LNCAP (cell line): ENCODE data around the gene EMILIN1.

Source experiments
- TF ChIP-seq, protein P1 (sequence below): fragments of 450-650 bp; IDR thresholded peaks from 2 replicates; pipeline ENCODE4 v1.5.1; 2017; ENCODE audit warnings: mild to moderate bottlenecking

The EMILIN1 gene

DNA sequence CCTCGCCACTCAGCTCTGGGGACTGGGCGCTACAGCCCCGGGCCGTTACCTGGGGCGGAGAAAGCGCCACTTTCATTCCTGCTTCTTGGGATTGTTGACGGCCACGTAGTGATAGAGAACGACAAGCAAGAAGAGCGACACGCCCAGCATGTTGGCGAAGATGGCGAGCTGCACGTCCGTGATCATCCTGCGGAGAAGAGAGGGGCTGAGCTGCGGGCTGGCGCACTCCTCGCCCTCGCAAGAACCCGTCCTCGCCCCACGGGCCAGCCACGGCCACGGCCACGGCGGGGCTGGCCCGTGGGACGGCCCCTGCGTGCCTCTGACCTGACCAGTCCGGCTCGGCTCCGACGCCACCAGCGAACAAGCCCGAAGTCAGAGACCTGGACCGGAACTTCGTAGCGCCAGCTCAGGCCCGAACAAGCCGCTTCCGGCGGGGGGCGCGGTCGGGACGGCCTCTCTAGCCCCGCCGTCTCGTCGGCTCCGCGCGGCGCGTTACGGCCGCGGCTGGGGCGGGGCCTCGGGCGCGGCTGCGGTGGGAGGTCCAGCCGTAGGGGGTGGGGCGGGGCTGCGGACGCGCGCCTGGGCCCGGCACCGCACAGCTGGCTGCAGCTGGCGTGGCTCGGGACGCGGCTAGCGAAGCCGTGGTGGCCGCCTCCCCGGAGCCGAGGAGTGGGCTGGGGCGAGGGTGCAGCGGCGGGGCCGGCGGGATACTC lies 7.0 kb upstream of the EMILIN1 start, which contains the start of gene OST4:
TSS of gene OST4 (minus strand) at position 378 of the 713 bp plus-strand sequence.
- TF ChIP-seq, protein P1, sequence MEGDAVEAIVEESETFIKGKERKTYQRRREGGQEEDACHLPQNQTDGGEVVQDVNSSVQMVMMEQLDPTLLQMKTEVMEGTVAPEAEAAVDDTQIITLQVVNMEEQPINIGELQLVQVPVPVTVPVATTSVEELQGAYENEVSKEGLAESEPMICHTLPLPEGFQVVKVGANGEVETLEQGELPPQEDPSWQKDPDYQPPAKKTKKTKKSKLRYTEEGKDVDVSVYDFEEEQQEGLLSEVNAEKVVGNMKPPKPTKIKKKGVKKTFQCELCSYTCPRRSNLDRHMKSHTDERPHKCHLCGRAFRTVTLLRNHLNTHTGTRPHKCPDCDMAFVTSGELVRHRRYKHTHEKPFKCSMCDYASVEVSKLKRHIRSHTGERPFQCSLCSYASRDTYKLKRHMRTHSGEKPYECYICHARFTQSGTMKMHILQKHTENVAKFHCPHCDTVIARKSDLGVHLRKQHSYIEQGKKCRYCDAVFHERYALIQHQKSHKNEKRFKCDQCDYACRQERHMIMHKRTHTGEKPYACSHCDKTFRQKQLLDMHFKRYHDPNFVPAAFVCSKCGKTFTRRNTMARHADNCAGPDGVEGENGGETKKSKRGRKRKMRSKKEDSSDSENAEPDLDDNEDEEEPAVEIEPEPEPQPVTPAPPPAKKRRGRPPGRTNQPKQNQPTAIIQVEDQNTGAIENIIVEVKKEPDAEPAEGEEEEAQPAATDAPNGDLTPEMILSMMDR, result no peak

DNA sequence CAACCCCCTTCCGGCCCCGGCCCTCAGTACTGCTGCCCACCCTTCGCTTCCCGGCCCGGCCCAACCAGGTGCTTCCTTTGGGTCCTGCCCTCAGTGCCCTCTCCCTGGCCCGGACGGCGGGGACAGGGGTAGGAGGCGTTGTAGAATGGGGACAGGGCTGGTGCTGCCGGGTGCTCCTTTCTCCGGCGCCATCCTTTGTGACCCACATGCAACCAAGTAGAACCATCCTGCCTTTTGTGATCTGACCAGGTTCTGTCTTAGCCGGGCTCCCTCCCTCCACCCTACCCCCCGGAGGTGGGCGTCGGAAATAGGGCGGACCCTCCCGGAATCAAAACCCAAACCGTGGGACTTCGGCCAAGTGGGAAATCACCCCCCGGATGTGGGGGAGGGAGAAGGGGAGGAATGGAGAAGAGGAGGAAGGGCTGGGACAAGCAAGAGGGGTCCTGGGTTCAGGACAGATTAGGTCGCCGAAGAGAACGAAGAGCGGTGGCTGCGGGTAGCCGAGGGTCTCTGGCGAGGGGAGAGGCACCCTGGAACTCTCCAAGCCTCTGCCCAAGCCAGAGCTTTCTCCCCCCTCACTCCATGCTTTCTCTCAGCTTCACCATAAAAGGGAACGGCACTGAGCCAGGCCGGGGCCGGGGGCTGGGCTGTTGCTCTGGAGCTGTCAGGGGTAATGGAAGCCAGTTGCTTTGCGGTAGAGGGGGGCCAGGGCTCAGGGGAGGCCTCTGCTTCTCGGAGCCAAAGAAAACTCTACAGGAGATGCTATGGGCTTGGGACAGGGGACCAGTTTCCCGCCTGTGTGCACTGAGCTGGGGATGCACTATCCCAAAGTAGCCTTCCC lies 6.2 kb upstream of the EMILIN1 start:
- TF ChIP-seq, protein P1, result no peak

DNA sequence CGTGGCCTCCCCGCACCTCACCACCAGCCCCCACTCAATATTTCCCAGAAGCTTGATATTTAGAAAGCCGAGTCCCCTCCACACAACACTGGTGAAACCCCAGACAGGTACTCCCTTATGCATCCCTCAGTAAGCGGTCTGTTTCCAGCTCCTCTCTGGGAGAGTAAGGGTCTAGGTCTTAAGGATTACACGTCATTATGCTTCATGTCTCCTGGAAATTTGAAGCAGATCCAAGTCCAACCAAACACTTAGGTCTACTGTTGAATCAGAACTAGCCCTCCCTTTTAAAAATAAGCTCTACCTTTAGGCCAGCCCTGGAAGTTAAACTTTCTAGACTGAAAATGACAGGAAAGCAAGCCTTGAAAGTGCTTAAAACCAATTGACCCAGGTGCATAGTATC lies 5.5 kb upstream of the EMILIN1 start:
- TF ChIP-seq, protein P1, result no peak

DNA sequence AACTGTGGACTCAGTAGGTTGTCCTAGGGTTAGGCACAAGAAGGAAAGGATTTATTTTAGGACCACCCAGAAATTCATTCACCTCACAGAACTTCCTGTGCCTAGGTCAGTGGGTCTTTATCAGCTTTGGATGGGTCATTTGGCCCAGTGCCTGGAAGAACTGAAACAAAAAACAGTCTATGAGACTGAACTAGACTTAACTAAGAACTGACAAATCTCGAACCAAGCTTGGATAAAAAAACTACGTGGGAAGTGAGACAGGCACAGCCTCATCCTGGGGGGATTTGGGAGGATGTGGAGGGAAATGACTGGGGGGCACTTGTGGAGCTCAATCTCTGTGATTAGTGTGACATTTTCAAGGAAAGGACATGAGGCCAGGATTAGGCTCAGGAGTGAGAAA lies 4.6 kb upstream of the EMILIN1 start:
- TF ChIP-seq, protein P1, result no peak

DNA sequence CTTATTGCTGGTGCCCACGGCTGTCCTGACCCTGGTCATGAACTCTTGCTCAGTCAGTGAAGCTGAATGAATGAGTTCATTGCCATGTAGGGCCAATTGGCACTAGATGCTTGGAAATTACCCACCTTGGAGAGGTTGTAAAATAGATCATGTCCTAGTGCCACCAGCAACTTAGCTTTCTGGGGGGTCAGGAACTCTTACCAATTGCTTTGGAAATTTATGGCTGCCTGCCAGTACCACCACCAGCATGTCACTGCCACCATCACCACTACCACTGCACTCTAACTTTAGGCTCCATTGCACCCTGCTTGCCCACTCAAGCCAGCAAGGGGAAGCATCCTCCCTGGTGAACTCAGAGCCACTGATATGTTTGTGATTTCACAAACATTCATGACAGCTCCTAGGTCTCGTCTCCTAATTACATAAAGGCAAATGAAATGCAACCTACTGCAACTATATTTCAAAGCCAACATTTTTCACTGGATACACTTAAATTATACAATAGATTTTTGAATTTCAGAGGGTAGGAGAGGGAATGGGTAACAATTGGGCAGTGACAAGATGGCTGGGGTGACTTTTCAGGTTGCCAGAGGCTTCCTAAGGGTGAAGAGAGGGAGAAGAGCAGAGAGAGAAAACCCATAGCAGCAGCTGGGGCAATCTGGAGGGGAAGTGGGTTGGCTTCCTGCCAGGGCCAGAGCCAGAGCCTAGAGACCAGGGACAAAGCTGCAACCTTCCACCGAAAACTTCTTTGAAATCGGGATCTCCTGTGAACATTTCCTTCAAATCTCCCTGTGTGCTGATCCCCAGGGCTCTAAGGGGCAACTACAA lies 3.5 kb upstream of the EMILIN1 start:
- TF ChIP-seq, protein P1, result no peak

DNA sequence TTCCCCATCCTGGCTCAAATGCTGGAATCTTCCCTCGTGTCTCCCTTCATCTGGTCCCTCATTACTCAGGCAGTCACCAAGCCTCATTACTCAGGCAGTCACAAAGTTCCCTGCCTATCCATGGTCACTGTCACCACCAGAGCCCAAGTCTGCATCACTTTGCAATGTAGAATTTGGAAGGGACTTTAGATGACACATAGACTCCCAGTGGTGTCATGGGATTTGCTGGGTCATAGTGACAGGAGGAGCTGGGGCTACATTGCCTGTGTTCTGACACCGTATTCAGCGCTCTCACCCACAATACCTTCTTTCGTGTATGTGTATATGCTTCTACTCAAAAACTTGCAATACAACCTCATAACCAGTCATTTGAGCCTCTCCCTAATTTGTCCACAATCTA lies 2.1 kb upstream of the EMILIN1 start:
- TF ChIP-seq, protein P1, result no peak

DNA sequence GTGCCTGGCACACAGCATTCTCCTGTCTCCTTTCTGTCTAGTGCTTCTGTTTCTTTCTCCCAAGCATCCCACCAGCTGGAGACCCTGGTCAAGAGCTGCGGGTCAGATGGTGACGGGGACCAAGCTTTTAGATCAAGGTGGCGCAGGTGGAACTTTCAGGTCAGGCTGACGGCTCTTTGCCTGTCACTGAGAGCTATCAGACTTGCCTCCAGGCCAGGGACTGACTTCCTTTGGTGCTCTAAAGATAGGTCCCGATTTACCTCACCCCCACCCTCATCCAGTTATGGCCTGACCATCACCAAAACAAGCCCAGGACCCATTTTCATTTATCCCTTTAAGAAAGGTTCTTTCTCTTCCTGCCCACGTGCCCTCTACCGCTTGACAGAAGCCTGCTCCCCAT lies 1.2 kb upstream of the EMILIN1 start:
- TF ChIP-seq, protein P1, result no peak
